Kidney (tissue), 14 donors: ENCODE measurements around the gene ARL11. TPM values are rescaled to one million over a fixed set of nuclear protein-coding genes. Genes with fewer than 3 reads are reported as not detected.

Experiments used
- DNase-seq, 5 donors: peaks; one replicate each; pipeline ENCODE4 v3.0.0-alpha.2; 2013 to 2020
- FAIRE-seq: peaks from 2 replicates; lab custom pipeline; 2012; peaks lifted over from hg19 to GRCh38; lab: Jason Lieb, UNC
- H3K27ac ChIP-seq, 2 donors: one replicate each; pipeline ENCODE4 v1.7.0; 2013; ENCODE audit warnings: low read depth in 2 of 2, low read length in 2 of 2, inconsistent platforms in 1 of 2
- H3K27me3 ChIP-seq: one replicate; pipeline ENCODE4 v1.7.1; 2013; ENCODE audit warnings: low read length, inconsistent platforms; ENCODE audit not compliant: control insufficient read depth, insufficient read depth
- H3K36me3 ChIP-seq, 3 donors: one replicate each; pipeline versions ENCODE4 v1.7.0 to v1.7.1; 2013; ENCODE audit warnings: low read length in 3 of 3, control low read depth in 1 of 3, inconsistent platforms in 1 of 3; ENCODE audit not compliant: insufficient read depth in 3 of 3, control insufficient read depth in 2 of 3
- H3K4me1 ChIP-seq, 3 donors: one replicate each; pipeline versions ENCODE4 v1.7.0 to v1.7.1; 2013; ENCODE audit warnings: low read length in 3 of 3, inconsistent platforms in 1 of 3, low read depth in 1 of 3; ENCODE audit not compliant: control insufficient read depth in 2 of 3, insufficient read depth in 2 of 3
- H3K4me3 ChIP-seq, 3 donors: one replicate each; pipeline versions ENCODE4 v1.7.0 to v1.8.1; 2013; ENCODE audit warnings: low read length in 3 of 3, control low read depth in 1 of 3, inconsistent platforms in 1 of 3
- H3K9ac ChIP-seq, 3 donors: one replicate each; pipeline versions ENCODE4 v1.7.0 to v1.7.1; 2013; ENCODE audit warnings: low read length in 3 of 3, control low read depth in 1 of 3, inconsistent platforms in 1 of 3
- H3K9me3 ChIP-seq, 3 donors: one replicate each; pipeline versions ENCODE4 v1.7.0 to v1.7.1; 2013; ENCODE audit warnings: low read length in 3 of 3, control low read depth in 1 of 3, inconsistent platforms in 1 of 3; ENCODE audit not compliant: control insufficient read depth in 2 of 3, insufficient read depth in 1 of 3
- intact Hi-C: fragments of 100-400 bp; cut with DNase I; formaldehyde crosslinking; loops from one replicate; pipeline ENCODE4 v1.11.1; 2022
- polyA plus RNA-seq: library from polyadenylated mRNA; stranded (reverse); fragments of 350-450 nt; fragmentation: Illumina TruSeq; extraction: RNeasy Lipid Tissue Mini Kit (QIAGEN cat#74804); gene quantifications from one replicate; pipeline ENCODE4 v1.2.3, GENCODE V29; 2014; ENCODE audit warnings: low read depth, low replicate concordance; ENCODE audit not compliant: insufficient read depth
- total RNA-seq: library from RNA; stranded (reverse); fragmentation: NEBNext Ultra II Directional; extraction: Animal tissue kit (Norgen Biotek cat#: 25700); gene quantifications from one replicate; pipeline ENCODE4 v1.2.1, GENCODE V29; 2021
- TF ChIP-seq, protein P1 (sequence below): IDR thresholded peaks from 3 replicates; pipeline ENCODE4 v1.5.1; 2012; ENCODE audit warnings: mild to moderate bottlenecking, moderate library complexity, borderline replicate concordance; ENCODE audit not compliant: insufficient read depth; ENCODE audit errors: extremely low read depth
- donor health status: control.
- donor health status: control.
- donor health status: control.
- donor health status: control.
- donor health status: control.
- donor health status: DM: yes; HTN: yes; CAD: no.
- donor health status: Normal renal cell carcinoma (clear cell type).

Gene ARL11
- total and polyA plus RNA-seq, 2 donors from 2014 or later, result 0.19 to 1.6 TPM

- TF ChIP-seq, protein P1, sequence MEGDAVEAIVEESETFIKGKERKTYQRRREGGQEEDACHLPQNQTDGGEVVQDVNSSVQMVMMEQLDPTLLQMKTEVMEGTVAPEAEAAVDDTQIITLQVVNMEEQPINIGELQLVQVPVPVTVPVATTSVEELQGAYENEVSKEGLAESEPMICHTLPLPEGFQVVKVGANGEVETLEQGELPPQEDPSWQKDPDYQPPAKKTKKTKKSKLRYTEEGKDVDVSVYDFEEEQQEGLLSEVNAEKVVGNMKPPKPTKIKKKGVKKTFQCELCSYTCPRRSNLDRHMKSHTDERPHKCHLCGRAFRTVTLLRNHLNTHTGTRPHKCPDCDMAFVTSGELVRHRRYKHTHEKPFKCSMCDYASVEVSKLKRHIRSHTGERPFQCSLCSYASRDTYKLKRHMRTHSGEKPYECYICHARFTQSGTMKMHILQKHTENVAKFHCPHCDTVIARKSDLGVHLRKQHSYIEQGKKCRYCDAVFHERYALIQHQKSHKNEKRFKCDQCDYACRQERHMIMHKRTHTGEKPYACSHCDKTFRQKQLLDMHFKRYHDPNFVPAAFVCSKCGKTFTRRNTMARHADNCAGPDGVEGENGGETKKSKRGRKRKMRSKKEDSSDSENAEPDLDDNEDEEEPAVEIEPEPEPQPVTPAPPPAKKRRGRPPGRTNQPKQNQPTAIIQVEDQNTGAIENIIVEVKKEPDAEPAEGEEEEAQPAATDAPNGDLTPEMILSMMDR, result no peak
- intact Hi-C loops, result no loop called here
- FAIRE-seq (no peak), DNase-seq (no peak)
- H3K9ac ChIP-seq, result no peak overlapping the region
- no peaks in the 10 kb centered on the region for H3K4me1 ChIP-seq
- H3K27me3 ChIP-seq, result no peaks in the 10 kb centered on the region
- no peaks in the 10 kb centered on the region for H3K9me3 ChIP-seq
- no peak overlapping the region for H3K4me3 ChIP-seq
- no peaks in the 10 kb centered on the region for H3K36me3 ChIP-seq
- H3K27ac ChIP-seq, result no peak overlapping the region
These were observed 23.5 kb downstream of the ARL11 start for GRCh38 chr13:49651570-49652354.

- Histone ChIP-seq H3K4me3 (no peak overlapping the region), H3K9ac (no peak overlapping the region), H3K27me3 (no peaks in the 10 kb centered on the region), H3K4me1 (no peaks in the 10 kb centered on the region), H3K36me3 (no peaks in the 10 kb centered on the region), H3K9me3 (no peaks in the 10 kb centered on the region), H3K27ac (no peak overlapping the region)
- TF ChIP-seq, protein P1, result peak; percentile 33
- intact Hi-C loops, result no loop called here
- DNase-seq (peak in 4 of 5 donors; percentile 38 to 60 (median 48)), FAIRE-seq (no peak)
These were observed 24.3 kb downstream of the ARL11 start for GRCh38 chr13:49652355-49653305.

DNA sequence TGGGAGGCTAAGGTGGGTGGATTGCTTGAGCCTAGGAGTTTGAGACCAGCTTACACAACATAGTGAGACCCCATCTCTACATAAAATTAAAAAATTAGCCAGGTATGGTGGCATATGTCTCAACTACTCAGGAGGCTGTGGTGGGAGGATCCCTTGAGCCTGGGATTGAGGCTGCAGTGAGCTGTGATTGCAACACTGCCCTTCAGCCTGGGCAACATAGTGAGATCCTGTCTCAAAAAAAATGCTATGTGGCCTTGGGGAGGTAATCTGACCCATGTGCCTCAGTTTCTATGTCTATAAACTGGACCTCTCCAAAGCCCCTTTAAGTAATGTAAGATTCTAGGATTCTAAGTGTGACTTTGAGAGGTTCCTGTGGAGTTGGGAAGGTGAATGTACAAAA, 25.2 kb downstream of the ARL11 start:
- DNase-seq (no peak), FAIRE-seq (no peak)
- Histone ChIP-seq H3K9ac (no peak overlapping the region), H3K4me1 (no peaks in the 10 kb centered on the region), H3K4me3 (no peak overlapping the region), H3K27ac (no peak overlapping the region), H3K9me3 (no peaks in the 10 kb centered on the region), H3K27me3 (no peaks in the 10 kb centered on the region), H3K36me3 (no peaks in the 10 kb centered on the region)
- TF ChIP-seq, protein P1, result no peak
- intact Hi-C loops, result no loop called here
